ENCODE measurements around the gene GUCY1A2. TPM values are rescaled to one million over a fixed set of nuclear protein-coding genes. Genes with fewer than 3 reads are reported as not detected.

The GUCY1A2 gene
- polyA plus RNA-seq, 12 donors, result 5.7 to 11.4 (median 8.0) TPM; not detected in 1

DNA sequence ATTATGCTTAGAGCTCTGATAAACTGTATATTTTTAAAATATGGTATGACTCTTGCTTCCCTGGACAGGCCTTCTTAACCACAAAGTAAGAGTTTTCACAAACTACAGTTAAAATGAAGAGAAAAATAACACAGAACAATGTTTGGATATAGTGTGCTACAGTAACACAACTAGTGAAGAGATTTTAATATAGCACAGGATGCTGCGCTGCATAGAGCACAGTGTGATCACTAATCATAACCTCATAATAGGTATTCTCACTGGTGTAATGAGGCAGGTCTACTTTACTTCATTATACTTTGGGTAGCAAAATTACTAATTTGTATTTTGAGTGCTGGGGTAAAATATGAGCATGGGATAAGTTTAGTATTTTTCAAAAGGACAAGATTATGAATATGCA, 256.5 kb downstream of the GUCY1A2 start:
- DNase-seq, result no peak

DNA sequence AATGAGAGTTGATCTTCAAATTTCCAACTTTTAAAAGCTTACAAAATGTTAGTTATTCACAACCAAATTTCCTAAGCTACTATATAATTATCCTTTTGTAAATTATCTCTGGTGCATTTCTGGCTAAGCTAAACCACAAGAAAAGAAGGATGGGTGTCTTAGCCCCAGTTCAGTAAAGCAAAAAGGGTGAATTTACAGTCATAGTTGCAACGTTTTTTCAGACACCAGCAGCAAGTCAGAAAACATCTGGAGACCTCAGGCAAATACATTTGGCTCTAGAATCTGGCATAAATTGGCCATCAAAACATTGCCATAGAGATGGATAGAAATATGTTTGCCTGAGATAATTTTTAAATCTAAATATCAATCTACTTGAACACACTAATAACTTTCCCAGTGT, 257.0 kb downstream of the GUCY1A2 start:
- DNase-seq, result no peak

DNA sequence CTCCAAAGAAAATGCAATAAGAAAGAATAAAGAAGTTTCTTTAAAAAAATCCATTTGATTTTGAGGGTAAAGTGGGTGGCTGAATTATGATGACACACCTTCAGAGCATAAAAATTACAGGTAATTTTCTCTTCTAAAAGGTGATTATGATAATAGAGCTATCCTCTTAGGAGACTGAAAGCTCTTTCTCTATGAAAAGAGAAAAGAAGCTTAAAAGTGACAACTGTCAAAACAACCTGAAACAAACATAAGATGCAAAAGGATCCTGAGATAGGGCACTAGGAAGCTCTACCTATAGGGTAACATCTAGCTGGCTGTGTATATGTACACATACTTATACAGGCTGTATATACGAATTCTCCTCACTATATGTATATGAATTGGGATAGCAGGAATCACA, 270.2 kb downstream of the GUCY1A2 start:
- no peak for DNase-seq

GRCh38 chr11:106745941-106746340, 272.3 kb downstream of the GUCY1A2 start:
- no peak for DNase-seq

- peak; percentile 11 for DNase-seq
These were observed 284.6 kb downstream of the GUCY1A2 start for GRCh38 chr11:106733635-106734034.

GRCh38 chr11:106728859-106729258, 289.4 kb downstream of the GUCY1A2 start:
- DNase-seq, result no peak

GRCh38 chr11:106728379-106728778, 289.9 kb downstream of the GUCY1A2 start:
- no peak for DNase-seq

DNA sequence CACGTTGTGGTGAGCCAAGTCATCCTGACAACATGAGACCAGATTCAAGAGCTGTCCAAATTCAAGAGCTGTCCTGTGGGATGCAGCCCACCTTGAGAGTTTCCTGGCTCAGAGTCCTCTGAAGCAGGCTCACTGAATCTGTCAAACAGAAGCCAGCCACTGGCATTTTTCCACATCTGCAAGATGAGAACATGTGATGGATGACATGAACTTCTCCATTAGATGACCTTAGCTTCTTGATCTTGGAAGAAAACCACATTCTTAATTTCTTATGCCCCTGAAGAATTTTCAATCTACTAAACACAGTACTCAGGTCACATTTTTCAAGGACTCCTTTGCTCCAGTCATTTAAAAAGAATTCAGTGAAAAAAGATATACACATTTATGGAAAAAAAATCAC, 291.0 kb downstream of the GUCY1A2 start:
- no peak for DNase-seq

DNA sequence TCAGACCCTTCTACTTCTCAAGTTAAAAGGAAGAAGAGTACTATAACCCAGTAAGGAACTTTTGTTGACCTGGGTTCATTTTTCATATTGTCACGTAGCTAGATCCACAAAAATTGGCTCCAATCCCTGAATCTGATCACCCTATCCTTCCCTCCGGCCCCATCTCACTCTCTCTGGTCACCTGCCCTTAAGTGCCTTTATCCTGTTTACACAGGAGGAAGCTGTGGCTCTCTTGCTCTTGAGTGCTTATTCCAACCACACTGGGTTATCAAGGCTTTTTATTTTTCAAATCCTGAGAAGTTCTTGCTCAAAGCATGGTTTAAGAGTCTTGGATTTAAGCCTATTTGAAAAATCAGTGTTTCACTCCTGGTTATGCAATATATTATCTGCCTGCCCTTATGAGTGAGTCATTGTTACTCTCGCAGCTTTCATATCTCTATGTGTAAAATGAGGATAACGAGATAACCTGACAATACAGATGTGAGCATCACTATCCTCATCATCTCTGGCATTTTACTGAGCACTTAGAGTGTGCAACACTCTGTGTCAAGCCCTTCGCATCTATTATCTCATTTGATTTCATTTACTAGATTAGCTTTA, 293.9 kb downstream of the GUCY1A2 start:
- DNase-seq, result no peak

DNA sequence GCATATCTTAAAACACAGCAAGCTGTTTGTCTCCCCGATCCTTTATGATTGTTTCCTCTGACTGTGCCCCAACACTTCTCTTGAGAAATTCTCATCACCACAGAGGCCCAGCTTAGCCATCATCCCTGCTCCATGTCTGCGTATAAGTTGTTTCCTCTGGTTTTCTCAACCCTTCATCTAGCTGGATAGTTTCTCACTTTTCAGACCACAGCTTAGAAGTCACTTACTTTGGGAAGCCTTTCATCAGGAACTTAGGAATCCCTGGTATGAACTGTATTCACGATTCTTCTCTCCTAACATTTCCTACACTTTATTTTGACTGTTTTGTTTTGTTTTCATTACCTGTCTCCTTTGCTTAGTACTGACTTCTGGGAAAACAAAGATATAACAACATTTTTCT, 295.2 kb downstream of the GUCY1A2 start:
- DNase-seq, result no peak

- DNase-seq, result no peak
These were observed 301.1 kb downstream of the GUCY1A2 start for GRCh38 chr11:106717222-106717621.

DNA sequence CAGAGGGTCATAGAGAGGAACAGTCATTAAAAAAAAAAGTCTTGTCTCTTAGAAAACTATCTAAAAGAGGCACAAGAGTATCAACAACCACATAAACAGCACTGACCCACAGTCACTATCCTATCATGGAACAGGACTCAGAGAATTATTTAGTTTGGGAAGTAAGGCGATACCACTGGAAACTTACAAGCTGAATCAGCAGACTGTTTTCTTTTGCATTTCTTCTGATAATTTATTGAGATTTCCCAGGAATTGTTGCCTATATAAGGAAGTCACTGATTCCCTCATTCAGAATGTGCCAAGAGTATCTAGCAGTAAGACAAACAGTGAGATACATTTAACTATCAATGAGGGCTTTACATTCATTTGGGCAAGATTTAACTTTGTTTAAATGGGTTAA, 304.1 kb downstream of the GUCY1A2 start:
- no peak for DNase-seq

GRCh38 chr11:106708348-106708747, 309.9 kb downstream of the GUCY1A2 start:
- DNase-seq, result no peak

- no peak for DNase-seq
These were observed 311.9 kb downstream of the GUCY1A2 start for GRCh38 chr11:106706355-106706754.

- no peak for DNase-seq
These were observed 315.5 kb downstream of the GUCY1A2 start for GRCh38 chr11:106702805-106703204.

DNA sequence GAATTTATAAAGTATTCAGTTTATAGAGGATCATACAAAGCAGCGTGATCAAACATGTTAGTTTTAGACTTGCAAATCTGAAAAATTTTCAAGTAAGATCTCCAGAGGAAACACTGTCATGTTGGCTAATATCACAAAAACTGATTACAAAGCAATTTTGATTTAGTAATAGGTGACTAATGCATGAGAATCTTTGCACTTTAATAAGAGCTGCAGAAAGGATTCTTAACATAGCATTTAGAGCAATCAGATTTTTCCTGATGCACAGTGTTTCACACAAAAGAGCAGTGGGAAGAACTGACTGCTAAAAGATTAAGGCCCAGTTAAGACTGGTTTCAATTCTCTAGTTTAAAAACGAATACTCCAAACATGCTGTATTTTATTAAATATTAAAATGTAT, 321.2 kb downstream of the GUCY1A2 start:
- DNase-seq, result no peak

DNA sequence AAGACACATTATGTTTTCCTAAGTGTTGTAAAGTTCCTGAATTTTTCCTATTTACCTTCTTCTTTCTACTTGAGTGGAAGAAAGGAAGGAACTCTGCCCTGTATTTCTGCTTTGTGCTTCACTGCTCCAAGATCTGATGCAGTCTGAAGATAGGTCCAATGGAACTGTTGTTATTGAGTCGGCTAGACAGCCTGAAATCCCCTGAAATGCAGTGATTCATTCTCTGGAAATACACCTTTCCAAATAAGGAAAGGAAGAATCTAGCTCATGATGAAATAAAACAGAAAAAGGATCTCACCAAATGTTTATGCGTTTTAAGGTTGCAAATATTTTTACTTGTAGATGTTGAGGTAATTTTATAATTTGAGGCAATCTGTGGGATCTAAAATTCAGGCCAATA, 322.8 kb downstream of the GUCY1A2 start:
- no peak for DNase-seq

DNA sequence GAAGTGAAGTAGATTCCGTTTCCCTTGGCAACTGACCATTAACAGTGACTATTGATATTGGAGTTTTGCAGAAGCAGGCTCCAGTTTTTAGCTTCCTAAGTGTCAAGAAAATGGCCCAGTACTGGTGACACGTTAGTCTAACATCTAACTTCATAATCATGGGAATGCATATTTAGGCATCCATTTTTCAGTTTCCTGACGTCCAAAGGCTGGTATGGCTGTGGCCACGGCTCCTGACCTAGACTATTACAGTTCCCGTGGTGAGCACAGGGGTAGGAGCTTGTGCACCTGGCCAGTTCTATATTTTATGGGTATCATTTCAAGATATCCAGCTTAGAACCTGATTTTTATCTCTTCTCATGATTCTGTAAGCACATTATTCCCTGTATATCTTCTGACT, 323.8 kb downstream of the GUCY1A2 start:
- DNase-seq, result no peak

DNA sequence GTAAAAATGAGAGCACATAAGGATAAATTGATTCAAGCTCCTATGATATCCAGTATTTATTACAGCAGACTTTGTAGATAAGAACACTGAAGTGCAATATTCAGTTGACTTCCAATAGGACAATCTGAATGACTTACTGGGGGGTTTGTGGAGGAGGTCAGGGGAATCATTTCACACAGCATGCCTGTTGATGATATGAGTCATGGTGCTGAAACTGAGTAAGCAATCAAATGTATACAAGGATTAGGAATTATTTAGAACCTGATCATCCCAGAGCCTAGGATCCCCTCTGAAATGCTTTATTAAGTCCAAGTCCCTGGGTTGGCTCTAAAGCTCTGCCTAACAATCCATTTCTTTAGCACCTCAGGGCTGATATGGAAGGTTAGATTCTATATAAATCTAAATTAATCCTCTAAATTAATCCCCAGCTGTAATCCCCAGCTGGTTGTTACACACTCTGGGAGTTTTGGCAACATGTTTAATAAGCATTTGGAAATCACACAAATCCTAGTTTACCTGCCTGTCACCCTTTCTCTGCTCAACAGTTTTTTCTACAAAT, 326.4 kb downstream of the GUCY1A2 start:
- DNase-seq, result no peak

GRCh38 chr11:106690923-106691322, 327.4 kb downstream of the GUCY1A2 start:
- no peak for DNase-seq

- no peak for DNase-seq
These were observed 333.3 kb downstream of the GUCY1A2 start for GRCh38 chr11:106684944-106685343.

DNA sequence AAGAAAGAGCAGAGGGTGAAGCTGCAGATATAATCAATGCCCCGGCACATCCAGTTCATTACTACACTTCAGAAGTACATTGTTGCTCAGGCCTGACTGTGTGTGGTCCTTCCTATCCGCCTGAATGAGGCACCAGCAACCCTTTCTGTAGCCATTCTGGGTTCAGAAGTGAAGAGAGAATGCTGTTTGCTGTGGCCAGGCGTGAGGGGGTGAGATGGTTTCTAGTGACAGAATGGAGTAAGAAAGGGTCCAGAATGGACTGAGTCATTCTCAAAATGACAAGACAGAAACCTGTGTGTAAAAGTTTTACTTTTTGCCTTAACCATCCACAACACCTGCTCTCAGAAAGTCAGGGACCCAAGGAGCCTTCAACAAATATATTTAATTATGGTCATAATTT, 334.8 kb downstream of the GUCY1A2 start:
- DNase-seq, result no peak

GRCh38 chr11:106681435-106681834, 336.8 kb downstream of the GUCY1A2 start:
- no peak for DNase-seq

DNA sequence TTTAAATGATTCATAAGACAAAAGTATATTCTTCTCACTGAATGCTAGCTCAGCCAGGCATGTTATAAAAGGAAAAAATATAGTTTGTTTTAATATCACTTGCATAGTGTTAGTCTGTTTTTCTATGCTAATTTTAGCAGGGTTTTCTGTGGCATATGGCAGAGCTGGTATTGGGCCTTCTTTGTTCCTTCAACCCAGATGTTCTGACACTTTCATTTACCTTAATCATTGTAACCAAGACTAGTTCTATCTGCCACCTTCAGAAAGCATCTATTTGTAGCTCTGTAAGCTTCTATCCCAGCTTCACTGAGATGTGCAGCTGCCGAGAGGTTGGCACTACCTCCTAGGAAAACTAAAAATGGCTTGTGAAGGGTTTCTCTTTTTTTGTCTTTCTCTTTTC, 338.7 kb downstream of the GUCY1A2 start:
- DNase-seq, result no peak

Measured in muscle of arm (tissue), 12 donors.